ENCODE measurements around the gene RPS6KL1.
A peak's percentile ranks its signal among the peaks of the same experiment; 100 is the strongest.

The RPS6KL1 gene

DNA sequence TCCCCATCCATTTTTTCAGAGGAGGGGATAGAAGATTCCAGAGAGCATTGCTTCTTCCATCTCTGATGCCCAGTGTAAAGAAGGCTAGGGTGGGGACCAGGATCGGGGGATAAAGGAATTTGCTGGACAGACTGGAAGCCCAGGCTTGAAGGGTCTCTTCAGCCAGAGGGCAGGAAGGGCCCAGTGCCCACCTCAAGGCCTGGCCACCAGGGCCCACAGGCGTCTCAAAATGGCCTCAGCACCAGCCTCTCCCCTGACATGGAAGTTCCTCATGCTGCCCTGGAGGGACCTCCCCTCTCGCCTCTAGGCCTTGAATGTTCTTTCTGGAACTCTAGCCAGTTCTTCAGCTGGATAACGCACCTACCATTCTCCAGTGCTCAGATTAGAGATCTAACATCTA, 2.8 kb downstream of the RPS6KL1 start:
- Histone ChIP-seq H3K27me3 (ENCODE audit: control insufficient read depth, insufficient read depth, low read length) (no peaks in the 10 kb centered on the region), H3K9me3 (ENCODE audit: control insufficient read depth, insufficient read depth, low read length) (no peaks in the 10 kb centered on the region), H3K36me3 (ENCODE audit: control insufficient read depth, insufficient read depth, low read length) (no peaks in the 10 kb centered on the region), H3K4me1 (ENCODE audit: control insufficient read depth, insufficient read depth, low read length) (no peaks in the 10 kb centered on the region), H3K4me3 (ENCODE audit: low read length) (no peak overlapping the region), H3K27ac (ENCODE audit: low read length) (no peak overlapping the region)
- no CpG with 5 or more reads among the region's 4 CpGs for WGBS (ENCODE audit: insufficient coverage, insufficient read length)
- no peak for DNase-seq (ENCODE audit: low read depth, low spot score)

DNA sequence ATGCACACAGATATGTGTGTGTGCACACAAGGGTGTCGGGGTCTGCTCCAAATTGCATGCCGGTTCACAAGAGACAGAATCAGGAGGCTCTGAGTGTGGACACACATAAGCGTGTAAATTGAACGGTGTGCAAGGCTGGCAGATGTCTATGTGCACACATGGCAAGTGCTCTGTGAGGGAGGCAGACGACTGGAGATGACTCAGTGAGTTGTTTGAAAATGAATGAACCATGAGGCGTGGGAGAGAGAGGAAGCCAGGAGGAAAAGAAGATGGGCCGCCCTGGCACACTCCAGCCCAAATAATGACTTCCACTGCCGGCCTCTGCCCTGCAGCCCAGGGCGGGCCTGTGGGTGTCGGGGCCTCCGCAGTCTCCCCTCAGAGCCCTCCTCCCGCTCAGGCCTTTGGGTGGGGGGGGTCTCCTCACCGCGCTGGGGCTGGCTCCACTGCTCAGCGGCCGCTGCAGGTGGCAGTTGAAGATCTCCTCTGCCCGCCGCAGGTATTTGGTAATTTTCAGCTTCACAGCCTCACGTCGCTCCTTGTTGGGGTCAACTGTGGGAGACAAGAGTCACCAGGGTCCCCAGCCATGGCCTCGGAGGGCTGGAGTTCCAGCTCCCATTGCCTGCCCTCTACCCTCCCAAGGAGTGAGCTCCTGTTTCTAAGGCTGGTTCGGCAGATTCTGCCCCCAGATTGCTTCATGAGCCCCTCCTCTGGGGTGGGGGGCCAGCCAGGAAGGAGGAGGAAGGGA, 3.5 kb downstream of the RPS6KL1 start:
- Histone ChIP-seq H3K27me3 (ENCODE audit: control insufficient read depth, insufficient read depth, low read length) (no peaks in the 10 kb centered on the region), H3K27ac (ENCODE audit: low read length) (no peak overlapping the region), H3K4me1 (ENCODE audit: control insufficient read depth, insufficient read depth, low read length) (no peaks in the 10 kb centered on the region), H3K36me3 (ENCODE audit: control insufficient read depth, insufficient read depth, low read length) (no peaks in the 10 kb centered on the region), H3K9me3 (ENCODE audit: control insufficient read depth, insufficient read depth, low read length) (no peaks in the 10 kb centered on the region), H3K4me3 (ENCODE audit: low read length) (no peak overlapping the region)
- no CpG with 5 or more reads among the region's 22 CpGs for WGBS (ENCODE audit: insufficient coverage, insufficient read length)
- DNase-seq (ENCODE audit: low read depth, low spot score), result no peak

DNA sequence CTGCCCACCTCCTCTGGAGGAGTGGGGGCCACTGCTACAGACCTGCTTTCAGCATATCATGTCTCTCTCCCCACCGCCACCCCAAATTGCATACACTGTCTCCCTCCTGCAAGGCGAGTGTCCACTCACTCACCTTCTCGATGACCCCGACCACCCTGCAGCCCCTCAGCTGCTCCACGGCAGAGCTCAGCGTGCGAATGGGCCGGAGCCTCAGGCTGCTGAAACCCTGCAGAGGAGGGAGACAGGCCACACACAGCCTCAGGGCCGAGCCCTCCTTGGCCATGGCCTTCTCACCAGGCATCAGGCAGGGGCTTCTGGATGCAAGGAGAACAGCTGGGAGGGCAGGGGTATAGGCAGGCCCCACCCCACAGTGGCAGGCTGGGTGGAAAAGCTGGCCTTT, 4.7 kb downstream of the RPS6KL1 start:
- no peaks in the 10 kb centered on the region for H3K4me1 ChIP-seq (ENCODE audit: control insufficient read depth, insufficient read depth, low read length)
- no CpG with 5 or more reads among the region's 9 CpGs for WGBS (ENCODE audit: insufficient coverage, insufficient read length)
- no peak overlapping the region for H3K27ac ChIP-seq (ENCODE audit: low read length)
- DNase-seq (ENCODE audit: low read depth, low spot score), result no peak
- no peaks in the 10 kb centered on the region for H3K27me3 ChIP-seq (ENCODE audit: control insufficient read depth, insufficient read depth, low read length)
- H3K36me3 ChIP-seq (ENCODE audit: control insufficient read depth, insufficient read depth, low read length), result no peaks in the 10 kb centered on the region
- H3K4me3 ChIP-seq (ENCODE audit: low read length), result no peak overlapping the region
- no peaks in the 10 kb centered on the region for H3K9me3 ChIP-seq (ENCODE audit: control insufficient read depth, insufficient read depth, low read length)

DNA sequence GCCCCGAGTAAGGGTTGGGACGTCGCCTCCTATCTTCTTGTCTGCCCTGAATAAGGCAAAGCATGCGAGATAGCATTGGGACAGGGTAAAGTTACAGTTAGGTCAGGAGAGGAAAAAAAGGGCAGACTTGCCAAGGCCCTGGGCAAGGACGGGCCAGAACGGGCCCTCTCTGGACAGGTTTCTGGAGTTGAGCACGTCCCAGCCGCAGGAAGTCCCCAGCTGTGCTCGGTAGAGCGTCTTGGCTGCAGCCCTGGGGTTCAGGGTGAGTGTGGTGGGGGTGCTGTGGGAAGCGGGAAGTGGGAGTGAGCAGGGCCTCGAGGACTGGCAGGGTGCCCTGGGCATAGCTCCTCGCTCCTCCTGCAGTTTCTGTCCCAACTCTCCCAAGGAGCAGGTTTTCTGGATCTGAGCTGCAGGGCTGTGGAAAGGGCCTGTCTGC, 5.4 kb downstream of the RPS6KL1 start:
- H3K27me3 ChIP-seq (ENCODE audit: control insufficient read depth, insufficient read depth, low read length), result no peaks in the 10 kb centered on the region
- DNase-seq (ENCODE audit: low read depth, low spot score), result no peak
- no peaks in the 10 kb centered on the region for H3K36me3 ChIP-seq (ENCODE audit: control insufficient read depth, insufficient read depth, low read length)
- H3K27ac ChIP-seq (ENCODE audit: low read length), result no peak overlapping the region
- H3K4me3 ChIP-seq (ENCODE audit: low read length), result no peak overlapping the region
- no peaks in the 10 kb centered on the region for H3K9me3 ChIP-seq (ENCODE audit: control insufficient read depth, insufficient read depth, low read length)
- WGBS (ENCODE audit: insufficient coverage, insufficient read length), result no CpG with 5 or more reads among the region's 13 CpGs
- H3K4me1 ChIP-seq (ENCODE audit: control insufficient read depth, insufficient read depth, low read length), result no peaks in the 10 kb centered on the region

GRCh38 chr14:74917178-74917543, 5.9 kb downstream of the RPS6KL1 start:
- WGBS (ENCODE audit: insufficient coverage, insufficient read length), result no CpG with 5 or more reads among the region's 5 CpGs
- no peaks in the 10 kb centered on the region for H3K27me3 ChIP-seq (ENCODE audit: control insufficient read depth, insufficient read depth, low read length)
- H3K4me3 ChIP-seq (ENCODE audit: low read length), result no peak overlapping the region
- DNase-seq (ENCODE audit: low read depth, low spot score), result no peak
- H3K9me3 ChIP-seq (ENCODE audit: control insufficient read depth, insufficient read depth, low read length), result no peaks in the 10 kb centered on the region
- H3K27ac ChIP-seq (ENCODE audit: low read length), result no peak overlapping the region
- no peaks in the 10 kb centered on the region; the same call in 1 of the 2 replicates for H3K4me1 ChIP-seq (ENCODE audit: control insufficient read depth, insufficient read depth, low read length)
- H3K36me3 ChIP-seq (ENCODE audit: control insufficient read depth, insufficient read depth, low read length), result no peaks in the 10 kb centered on the region

DNA sequence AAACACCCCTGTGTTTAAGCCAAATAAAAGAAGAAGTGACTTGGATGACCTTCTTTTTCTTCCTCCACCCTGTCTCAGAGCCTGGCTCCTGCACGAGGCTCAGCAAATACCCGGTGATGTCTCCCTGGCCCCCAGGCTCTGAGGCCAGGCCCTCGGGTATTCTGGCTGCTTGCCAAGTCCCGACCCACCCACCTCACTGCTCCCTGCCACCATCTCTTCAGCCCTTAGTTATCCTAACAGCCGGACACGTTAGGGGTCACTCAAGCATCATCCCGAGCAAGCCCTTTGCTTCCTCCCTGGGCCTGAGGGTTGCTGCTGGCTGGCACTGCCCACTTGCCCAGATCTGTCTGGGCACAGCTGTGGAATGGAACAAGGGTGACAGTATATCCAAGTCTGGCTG, 7.2 kb downstream of the RPS6KL1 start:
- no peaks in the 10 kb centered on the region for H3K36me3 ChIP-seq (ENCODE audit: control insufficient read depth, insufficient read depth, low read length)
- no peak for DNase-seq (ENCODE audit: low read depth, low spot score)
- no peaks in the 10 kb centered on the region for H3K27me3 ChIP-seq (ENCODE audit: control insufficient read depth, insufficient read depth, low read length)
- no CpG with 5 or more reads among the region's 7 CpGs for WGBS (ENCODE audit: insufficient coverage, insufficient read length)
- H3K4me3 ChIP-seq (ENCODE audit: low read length), result no peak overlapping the region
- H3K27ac ChIP-seq (ENCODE audit: low read length), result no peak overlapping the region
- H3K4me1 ChIP-seq (ENCODE audit: control insufficient read depth, insufficient read depth, low read length), result no peaks in the 10 kb centered on the region; the same call in 1 of the 2 replicates
- no peaks in the 10 kb centered on the region for H3K9me3 ChIP-seq (ENCODE audit: control insufficient read depth, insufficient read depth, low read length)

- no peak for DNase-seq (ENCODE audit: low read depth, low spot score)
- Histone ChIP-seq H3K4me1 (ENCODE audit: control insufficient read depth, insufficient read depth, low read length) (no peaks in the 10 kb centered on the region; the same call in 1 of the 2 replicates), H3K36me3 (ENCODE audit: control insufficient read depth, insufficient read depth, low read length) (no peaks in the 10 kb centered on the region), H3K4me3 (ENCODE audit: low read length) (no peak overlapping the region), H3K9me3 (ENCODE audit: control insufficient read depth, insufficient read depth, low read length) (no peaks in the 10 kb centered on the region), H3K27me3 (ENCODE audit: control insufficient read depth, insufficient read depth, low read length) (no peaks in the 10 kb centered on the region), H3K27ac (ENCODE audit: low read length) (no peak overlapping the region)
- no CpG with 5 or more reads among the region's 4 CpGs for WGBS (ENCODE audit: insufficient coverage, insufficient read length)
Observed at GRCh38 chr14:74915426-74915825, 7.6 kb downstream of the RPS6KL1 start.

- H3K36me3 ChIP-seq (ENCODE audit: control insufficient read depth, insufficient read depth, low read length), result no peaks in the 10 kb centered on the region
- no peak overlapping the region for H3K27ac ChIP-seq (ENCODE audit: low read length)
- no peaks in the 10 kb centered on the region for H3K27me3 ChIP-seq (ENCODE audit: control insufficient read depth, insufficient read depth, low read length)
- no CpG with 5 or more reads among the region's 6 CpGs for WGBS (ENCODE audit: insufficient coverage, insufficient read length)
- DNase-seq (ENCODE audit: low read depth, low spot score), result peak; percentile 41
- no peak overlapping the region for H3K4me3 ChIP-seq (ENCODE audit: low read length)
- H3K9me3 ChIP-seq (ENCODE audit: control insufficient read depth, insufficient read depth, low read length), result no peaks in the 10 kb centered on the region
- H3K4me1 ChIP-seq (ENCODE audit: control insufficient read depth, insufficient read depth, low read length), result no peaks in the 10 kb centered on the region; the same call in 1 of the 2 replicates
Observed at GRCh38 chr14:74913986-74914573, 9.0 kb downstream of the RPS6KL1 start.

GRCh38 chr14:74913393-74913910, 9.6 kb downstream of the RPS6KL1 start:
- no peaks in the 10 kb centered on the region; the same call in 1 of the 2 replicates for H3K4me1 ChIP-seq (ENCODE audit: control insufficient read depth, insufficient read depth, low read length)
- no peak overlapping the region for H3K27ac ChIP-seq (ENCODE audit: low read length)
- no CpG with 5 or more reads among the region's 5 CpGs for WGBS (ENCODE audit: insufficient coverage, insufficient read length)

GRCh38 chr14:74912801-74913200, 10.3 kb downstream of the RPS6KL1 start:
- no CpG with 5 or more reads among the region's 10 CpGs for WGBS (ENCODE audit: insufficient coverage, insufficient read length)
- H3K9me3 ChIP-seq (ENCODE audit: control insufficient read depth, insufficient read depth, low read length), result no peaks in the 10 kb centered on the region

More at GRCh38 chr14:74913393-74913910, 9.6 kb downstream of the RPS6KL1 start:
- Histone ChIP-seq H3K4me3 (ENCODE audit: low read length) (no peak overlapping the region), H3K9me3 (ENCODE audit: control insufficient read depth, insufficient read depth, low read length) (no peaks in the 10 kb centered on the region), H3K36me3 (ENCODE audit: control insufficient read depth, insufficient read depth, low read length) (no peaks in the 10 kb centered on the region), H3K27me3 (ENCODE audit: control insufficient read depth, insufficient read depth, low read length) (no peaks in the 10 kb centered on the region)
- DNase-seq (ENCODE audit: low read depth, low spot score), result no peak

More at GRCh38 chr14:74912801-74913200, 10.3 kb downstream of the RPS6KL1 start:
- H3K27me3 ChIP-seq (ENCODE audit: control insufficient read depth, insufficient read depth, low read length), result no peaks in the 10 kb centered on the region
- H3K4me3 ChIP-seq (ENCODE audit: low read length), result no peak overlapping the region
- H3K4me1 ChIP-seq (ENCODE audit: control insufficient read depth, insufficient read depth, low read length), result no peaks in the 10 kb centered on the region; the same call in 1 of the 2 replicates
- no peak for DNase-seq (ENCODE audit: low read depth, low spot score)
- no peak overlapping the region for H3K27ac ChIP-seq (ENCODE audit: low read length)
- H3K36me3 ChIP-seq (ENCODE audit: control insufficient read depth, insufficient read depth, low read length), result no peaks in the 10 kb centered on the region

Measured in iPS DF 6.9 (cell line).